ENCODE results near the gene LDHB.
"Not testable (repeated sequence)": the region's sequence is repeated elsewhere in the genome, so short reads cannot be mapped to it uniquely, and the experiment has no call there.

The LDHB gene

GRCh38 chr12:21604245-21605101 is 53.2 kb downstream of the LDHB start, which contains the start of gene GYS2:
GYS2 (minus strand) TSS chr12:21604847; CDS start chr12:21604592, 255 bp downstream.
- Mint-ChIP-seq H3K36me3 (no peaks in the 10 kb centered on the region), H3K27ac (no peak within 1 kb of the TSS), H3K4me1 (no peaks in the 10 kb centered on the region), H3K27me3 (no peaks in the 10 kb centered on the region), H3K9me3 (no peaks in the 10 kb centered on the region), H3K4me3 (no peak within 1 kb of the TSS)

- no peaks in the 10 kb centered on the region for H3K36me3 Mint-ChIP-seq
- H3K27ac Mint-ChIP-seq = no peak overlapping the region
- H3K9me3 Mint-ChIP-seq = no peaks in the 10 kb centered on the region
- no peaks in the 10 kb centered on the region for H3K27me3 Mint-ChIP-seq
- no peak overlapping the region for H3K4me3 Mint-ChIP-seq
- no peaks in the 10 kb centered on the region for H3K4me1 Mint-ChIP-seq
Measured at GRCh38 chr12:21602774-21603173, 54.9 kb downstream of the LDHB start.

- no peak overlapping the region for H3K27ac Mint-ChIP-seq
- H3K27me3 Mint-ChIP-seq = no peaks in the 10 kb centered on the region
- no peaks in the 10 kb centered on the region for H3K36me3 Mint-ChIP-seq
- H3K4me3 Mint-ChIP-seq = no peak overlapping the region
- peaks cover 7% of the 10 kb centered on the region for H3K9me3 Mint-ChIP-seq
- H3K4me1 Mint-ChIP-seq = no peaks in the 10 kb centered on the region
Measured at GRCh38 chr12:21600196-21600595, 57.4 kb downstream of the LDHB start.

GRCh38 chr12:21599143-21599999 is 58.3 kb downstream of the LDHB start:
- Mint-ChIP-seq H3K36me3 (no peaks in the 10 kb centered on the region), H3K4me1 (no peaks in the 10 kb centered on the region), H3K9me3 (peaks cover 8% of the 10 kb centered on the region), H3K27me3 (no peaks in the 10 kb centered on the region), H3K4me3 (no peak overlapping the region), H3K27ac (no peak overlapping the region)

GRCh38 chr12:21598651-21599050 is 59.0 kb downstream of the LDHB start:
- Mint-ChIP-seq H3K27ac (no peak overlapping the region), H3K27me3 (no peaks in the 10 kb centered on the region), H3K4me1 (no peaks in the 10 kb centered on the region), H3K4me3 (no peak overlapping the region), H3K36me3 (no peaks in the 10 kb centered on the region), H3K9me3 (peaks cover 12% of the 10 kb centered on the region)

- not testable (repeated sequence) for H3K27ac Mint-ChIP-seq, H3K27me3 Mint-ChIP-seq, H3K4me3 Mint-ChIP-seq, H3K4me1 Mint-ChIP-seq
- H3K36me3 Mint-ChIP-seq = peaks cover 18% of the 10 kb centered on the region
- H3K9me3 Mint-ChIP-seq = peaks cover 33% of the 10 kb centered on the region
Measured at GRCh38 chr12:21595356-21595755, 62.3 kb downstream of the LDHB start.

GRCh38 chr12:21585485-21585884 is 72.2 kb downstream of the LDHB start:
- Mint-ChIP-seq H3K4me3 (no peak overlapping the region), H3K9me3 (no peaks in the 10 kb centered on the region), H3K4me1 (no peaks in the 10 kb centered on the region), H3K27ac (no peak overlapping the region), H3K27me3 (no peaks in the 10 kb centered on the region), H3K36me3 (peaks cover 2% of the 10 kb centered on the region)
